Kidney capillary endothelial cell (primary cell): ENCODE data around the gene KCTD18.

ENCODE experiments used
- DNase-seq: peaks from one replicate; pipeline ENCODE4 v3.0.0-alpha.2; 2018; ENCODE audit warnings: low spot score

Gene KCTD18

DNA sequence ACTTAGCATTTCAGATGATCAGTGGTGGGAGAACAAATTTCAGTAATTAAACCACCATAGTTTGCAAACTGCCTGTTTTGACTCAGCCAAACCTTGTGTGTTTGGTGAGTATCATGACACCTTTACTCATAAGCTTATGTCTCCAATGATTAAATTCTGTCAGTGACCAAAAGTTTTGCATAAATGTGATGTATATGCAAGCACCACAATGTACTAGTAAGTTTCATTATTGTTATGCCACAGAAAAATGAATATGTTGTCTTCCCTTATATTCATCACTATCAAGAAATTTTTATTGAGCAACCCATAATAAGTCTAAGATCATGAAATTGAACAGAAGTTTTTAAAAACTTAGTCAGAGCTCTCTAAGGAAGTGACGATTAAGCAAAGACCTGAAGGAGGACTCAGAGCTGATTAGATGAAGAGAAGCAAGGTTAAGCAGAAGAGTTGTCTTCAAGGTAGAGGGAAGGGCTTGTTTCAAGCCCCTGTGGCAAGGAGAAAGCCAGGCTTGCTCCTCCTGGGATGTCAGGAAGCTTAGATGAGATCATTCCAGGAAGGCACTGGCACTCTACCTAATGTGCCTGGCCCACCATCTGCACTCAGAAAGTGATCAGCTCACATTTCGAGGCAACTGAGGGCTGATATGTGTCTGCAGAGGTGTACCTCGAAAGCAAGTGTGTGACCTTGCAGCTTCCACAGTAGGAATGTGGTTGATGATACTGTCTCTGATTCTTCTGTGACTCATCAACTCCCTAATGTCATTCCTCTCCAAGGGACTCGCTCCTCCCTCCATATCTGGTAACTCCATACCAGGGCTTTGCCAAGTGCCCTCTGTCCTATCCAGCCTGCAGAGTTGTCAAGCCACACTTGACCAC is 54.7 kb downstream of the KCTD18 start:
- DNase-seq = no peak

DNA sequence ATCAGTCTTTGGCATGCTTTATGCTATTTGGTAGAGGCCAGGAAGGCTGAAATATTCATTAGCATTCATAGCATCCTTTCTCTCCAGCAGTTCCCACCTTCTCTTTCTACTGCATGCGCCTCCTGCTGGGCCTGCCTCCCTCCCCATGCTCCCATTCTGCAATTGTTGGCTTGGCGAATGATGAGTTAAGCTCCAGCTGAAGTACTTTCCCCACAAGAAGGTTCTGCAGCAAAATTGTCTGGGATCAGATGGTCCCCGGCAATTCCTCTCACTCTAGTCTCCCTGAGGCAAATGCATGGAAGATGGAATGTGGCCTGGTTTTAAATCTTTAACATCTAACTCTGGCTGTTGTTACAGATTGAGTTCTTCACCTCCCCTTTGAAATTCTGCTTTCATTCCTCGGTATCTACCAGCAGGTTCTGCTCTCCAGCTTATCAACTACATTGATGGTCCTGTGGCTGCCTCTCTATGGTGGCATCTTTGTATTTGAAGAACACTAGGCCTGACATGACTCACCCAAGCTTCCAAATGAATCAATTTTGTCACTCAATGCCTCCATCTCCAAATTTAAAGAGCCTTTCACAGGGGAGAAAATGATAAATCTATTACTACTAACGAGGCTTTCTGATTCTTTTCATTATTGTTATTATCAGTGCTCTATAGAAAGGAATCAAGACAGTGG is 55.9 kb downstream of the KCTD18 start:
- no peak for DNase-seq

DNA sequence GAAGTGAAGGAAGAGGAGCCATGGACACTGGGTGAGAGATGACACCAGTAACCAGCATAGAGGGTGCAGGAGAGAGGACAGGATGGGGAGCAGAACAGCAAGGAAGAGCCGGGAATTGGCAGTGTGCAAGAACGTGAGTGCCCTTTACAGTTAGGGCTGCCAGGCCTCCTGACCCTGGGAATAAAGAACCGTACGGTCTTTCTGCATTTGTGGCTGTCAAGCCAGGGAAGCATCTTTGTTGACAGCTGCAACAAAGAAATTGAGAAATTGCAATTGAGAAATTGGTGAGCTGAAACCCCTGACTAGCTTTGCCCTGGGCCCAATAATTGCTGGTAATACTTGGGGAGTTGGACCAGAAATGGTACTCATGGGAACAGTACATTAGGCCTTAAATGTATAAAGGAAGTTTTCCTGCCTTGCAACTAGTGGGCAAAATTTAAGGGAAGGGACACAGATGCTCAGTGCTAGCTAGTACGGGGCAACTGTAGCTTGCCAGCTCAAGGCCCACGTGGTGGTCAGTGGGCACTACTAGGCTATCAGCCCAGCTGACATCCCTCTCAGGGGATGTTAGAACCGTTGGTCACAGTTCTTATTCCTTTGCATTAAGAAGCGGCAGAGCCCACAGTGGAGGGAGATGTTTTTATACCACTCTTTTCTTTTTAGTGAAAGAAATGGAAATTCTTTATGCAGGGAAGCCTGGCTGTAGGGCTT is 56.6 kb downstream of the KCTD18 start:
- DNase-seq = no peak

DNA sequence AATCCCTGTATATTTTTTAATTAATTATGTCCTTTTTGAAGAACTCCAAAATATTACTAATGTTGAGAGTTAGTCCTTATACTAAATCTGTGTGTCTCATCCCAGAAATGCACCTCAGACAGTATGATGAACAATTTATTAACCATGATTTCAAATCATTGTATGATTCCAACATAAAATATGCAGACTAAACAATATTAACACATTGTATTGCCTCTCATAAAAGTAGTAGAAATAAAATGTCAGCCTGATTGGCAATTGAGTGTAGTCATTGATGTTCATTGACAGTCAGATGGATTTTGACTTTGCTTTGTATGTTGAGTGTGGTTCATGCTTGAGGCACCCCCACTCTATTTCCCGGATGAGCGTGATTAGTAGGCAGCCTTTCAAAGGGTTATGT is 57.5 kb downstream of the KCTD18 start:
- no peak for DNase-seq

DNA sequence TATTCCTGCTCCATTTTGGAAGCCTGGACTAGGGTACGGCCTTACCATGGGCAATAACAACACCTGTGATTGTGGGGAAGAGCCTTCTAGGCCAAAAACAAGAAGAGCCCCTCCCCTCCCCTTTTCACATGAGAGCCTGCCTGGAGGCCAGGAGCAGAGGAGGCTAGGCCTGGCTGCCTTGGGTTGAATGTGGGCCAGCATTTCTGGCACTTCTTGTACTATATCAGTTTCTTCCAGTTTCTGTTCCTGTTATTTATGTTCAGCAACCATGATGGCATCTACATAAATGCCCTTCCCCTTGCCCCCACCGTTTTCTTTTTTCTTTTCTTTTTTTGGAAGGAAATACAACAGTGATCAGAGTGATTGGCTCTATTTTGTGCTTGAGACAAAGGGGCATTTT is 58.4 kb downstream of the KCTD18 start:
- no peak for DNase-seq

DNA sequence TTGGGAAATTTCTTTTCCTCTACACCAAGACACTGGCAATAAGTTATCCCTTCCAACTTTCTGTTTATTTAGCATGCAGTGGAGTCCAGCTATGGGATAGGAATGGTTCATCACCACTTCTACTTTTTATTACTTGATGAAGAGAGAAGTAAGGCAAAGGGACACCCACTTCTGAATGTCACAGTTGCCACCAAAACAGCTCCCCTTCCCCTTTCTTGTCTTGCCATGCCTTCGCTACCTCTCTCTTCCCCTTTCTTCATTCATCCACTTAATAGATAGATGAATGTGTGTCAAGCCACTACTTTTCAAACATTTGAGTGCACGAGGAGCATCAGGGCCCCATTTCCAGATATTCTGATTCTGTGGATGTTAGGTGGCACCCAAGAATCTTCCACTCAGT is 59.6 kb downstream of the KCTD18 start:
- DNase-seq = no peak

DNA sequence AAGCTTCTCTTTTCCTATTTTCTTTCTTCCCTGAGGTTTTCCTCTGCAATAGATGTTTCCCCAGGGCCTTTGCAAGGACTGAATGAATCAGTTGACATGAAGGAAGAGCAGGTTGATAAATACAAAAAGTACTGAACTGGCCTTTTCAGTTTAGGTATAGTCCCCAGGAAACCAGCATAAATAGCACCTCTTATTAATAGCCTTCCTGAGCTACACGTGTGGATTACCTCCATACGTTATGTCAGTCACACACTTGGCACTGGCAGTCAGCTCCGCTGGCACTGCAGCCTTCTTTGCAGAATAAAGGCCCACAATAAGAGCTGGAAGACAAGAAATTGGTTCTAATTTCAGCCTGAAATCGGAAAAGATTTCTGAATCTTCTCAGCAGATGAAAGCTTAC is 60.7 kb downstream of the KCTD18 start:
- no peak for DNase-seq

DNA sequence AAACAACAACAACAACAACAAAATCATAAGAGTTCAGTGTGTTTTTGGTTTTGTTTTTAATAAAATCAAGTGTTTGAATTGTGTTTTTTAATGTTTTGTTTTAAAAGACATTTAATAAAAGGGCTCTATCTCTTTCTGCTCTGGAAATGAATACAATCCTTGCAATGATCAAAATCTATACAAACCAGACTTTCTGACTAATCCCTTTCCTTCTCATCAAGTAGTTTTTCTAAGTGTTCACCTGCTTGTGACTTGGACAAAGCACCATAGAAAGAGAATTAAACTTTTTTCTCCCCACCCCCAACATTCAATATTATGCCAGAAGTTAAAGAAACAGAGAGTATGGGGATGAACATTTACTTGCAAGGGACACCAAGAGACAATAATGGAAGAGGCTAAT is 61.4 kb downstream of the KCTD18 start:
- no peak for DNase-seq

DNA sequence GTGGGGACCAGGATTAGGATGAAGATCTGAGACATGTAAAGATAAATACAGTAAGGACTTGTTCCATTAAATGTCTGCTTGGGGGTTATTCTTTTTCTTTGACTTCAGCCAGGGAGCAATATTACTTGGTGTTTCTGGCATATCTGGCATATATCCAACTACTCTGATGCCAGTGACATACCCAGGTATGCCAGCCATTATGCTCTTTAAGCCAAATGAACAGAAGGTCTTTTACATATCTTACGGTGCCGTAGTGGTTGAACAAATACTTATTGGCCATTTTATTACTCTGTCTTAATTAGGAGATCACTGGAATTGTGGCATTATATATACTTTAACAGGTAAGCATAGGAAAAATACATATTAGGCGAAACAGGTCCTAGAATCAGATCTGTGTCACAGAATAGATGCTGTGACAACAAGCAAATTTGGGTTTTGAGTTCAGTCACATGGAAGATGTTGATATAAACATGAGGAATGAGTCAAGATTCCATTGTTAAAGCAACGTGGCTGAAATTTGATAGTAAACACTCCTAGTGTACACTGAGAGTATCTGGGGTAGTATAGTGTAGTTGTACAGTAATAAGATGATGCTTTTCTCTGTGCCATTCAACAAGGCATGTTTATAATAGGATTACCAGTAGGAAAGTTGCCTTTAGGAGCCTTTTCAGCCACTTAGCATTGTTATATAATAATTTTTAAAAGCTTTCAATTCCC is 62.6 kb downstream of the KCTD18 start:
- DNase-seq = no peak

DNA sequence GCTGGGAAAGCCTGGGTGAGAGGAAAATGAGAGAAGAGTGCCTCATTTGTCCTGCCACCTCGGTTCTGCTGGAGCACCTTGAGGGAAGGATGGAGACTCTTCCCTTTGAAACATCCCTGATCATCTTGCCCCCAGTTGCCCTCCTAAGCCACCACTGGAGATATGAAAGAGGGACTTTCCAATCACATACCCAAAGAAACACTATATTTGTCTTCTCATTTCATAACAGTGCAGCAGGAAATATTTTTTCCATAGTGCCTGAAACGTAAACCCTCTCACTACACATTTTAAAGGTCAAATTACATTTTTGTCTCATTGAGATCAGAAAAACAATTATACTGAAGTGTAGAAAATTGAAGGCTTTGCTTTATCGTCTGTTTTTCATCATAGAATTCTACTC is 63.3 kb downstream of the KCTD18 start:
- no peak for DNase-seq

DNA sequence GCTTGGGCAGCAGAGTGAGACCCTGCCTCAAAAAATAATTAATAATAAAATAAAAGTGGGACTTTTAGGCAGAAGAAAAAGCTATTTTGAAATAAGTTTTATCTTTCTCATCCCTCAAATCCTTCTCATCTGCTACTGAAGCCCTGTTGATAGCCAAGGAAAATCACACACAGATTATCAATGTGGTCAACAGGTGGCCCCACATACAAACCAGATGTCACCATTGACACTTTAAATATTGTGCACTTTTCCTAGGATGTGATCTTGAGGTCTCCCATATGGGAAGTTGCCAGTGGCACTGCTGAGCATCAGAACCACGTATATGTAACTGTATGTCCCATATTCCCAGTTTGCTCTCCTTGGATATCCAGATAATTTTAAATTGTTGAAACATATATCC is 64.6 kb downstream of the KCTD18 start:
- no peak for DNase-seq

DNA sequence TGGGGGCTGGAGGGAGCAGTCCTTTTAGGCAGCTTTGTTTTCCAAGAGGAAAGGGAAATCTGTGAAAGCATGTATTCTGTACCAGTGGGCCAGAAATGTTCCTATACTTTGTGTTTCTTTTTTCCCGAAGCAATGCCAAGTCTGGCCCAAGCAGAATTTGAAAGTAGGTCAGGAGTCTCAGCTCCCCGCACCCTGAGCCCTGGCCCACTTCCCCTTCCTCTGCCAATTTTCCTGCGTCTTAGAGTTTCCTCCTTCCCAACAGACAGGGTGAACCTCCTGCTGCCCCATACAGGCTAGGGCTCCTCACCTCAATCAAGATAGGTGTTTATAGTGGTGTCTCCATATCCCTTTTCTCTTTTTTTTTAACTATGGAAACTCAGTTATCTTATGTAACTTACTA is 65.3 kb downstream of the KCTD18 start:
- DNase-seq = no peak

DNA sequence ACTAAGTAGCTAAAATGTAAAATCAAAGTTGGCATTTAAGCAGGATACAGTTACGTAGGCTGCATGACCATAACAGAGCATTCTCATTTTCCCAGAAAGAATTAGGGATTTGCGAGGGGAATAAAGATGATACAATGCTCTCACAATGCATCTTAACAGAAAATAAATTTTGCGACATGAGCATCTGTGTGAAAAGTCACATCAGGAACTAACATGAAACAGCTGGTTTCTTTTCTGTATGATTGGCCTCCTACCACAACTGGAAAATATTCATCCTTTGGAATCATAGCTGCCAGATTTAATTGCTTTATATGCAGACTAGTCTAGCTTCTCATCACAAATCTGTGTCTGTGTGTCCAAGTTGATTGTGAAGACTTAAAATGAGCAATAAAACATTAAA is 66.0 kb downstream of the KCTD18 start:
- no peak for DNase-seq

DNA sequence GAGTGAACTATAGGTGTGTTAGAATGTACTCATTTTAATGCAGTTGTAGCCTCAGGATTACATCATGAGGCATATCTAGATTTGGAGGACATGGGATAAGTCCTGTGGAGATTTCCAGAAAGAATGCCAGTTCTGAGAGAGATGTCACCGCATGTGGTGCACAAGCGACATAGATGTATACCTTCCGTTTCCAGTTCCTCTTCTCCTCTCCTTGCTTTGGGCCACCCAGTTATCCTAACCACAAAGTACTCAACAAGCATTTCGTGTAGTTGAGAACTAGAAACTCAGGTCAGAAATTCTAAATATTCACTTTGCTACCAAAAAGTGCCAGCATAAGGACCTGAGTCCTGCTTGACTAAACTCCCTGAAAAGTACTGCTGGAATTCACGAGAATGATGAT is 66.5 kb downstream of the KCTD18 start:
- DNase-seq = no peak

DNA sequence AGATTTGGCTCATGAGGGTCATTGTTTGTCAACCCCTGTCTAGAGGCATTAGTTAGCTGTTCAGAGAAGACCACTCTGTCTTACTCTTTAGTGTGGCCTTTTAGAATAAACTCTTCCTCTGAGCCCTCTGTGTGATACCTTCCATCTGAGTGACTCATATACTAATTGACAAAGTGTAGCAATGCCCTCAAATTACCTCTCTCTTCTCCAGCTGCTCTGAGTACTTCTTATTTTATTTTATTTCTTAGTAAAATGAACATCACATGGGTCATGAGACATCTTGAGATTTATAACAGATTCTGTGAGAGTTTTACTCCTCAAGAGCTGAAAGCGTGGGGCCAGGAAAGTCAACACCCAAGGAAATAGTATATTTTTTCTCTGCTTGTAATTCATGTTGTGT is 67.4 kb downstream of the KCTD18 start:
- no peak for DNase-seq

DNA sequence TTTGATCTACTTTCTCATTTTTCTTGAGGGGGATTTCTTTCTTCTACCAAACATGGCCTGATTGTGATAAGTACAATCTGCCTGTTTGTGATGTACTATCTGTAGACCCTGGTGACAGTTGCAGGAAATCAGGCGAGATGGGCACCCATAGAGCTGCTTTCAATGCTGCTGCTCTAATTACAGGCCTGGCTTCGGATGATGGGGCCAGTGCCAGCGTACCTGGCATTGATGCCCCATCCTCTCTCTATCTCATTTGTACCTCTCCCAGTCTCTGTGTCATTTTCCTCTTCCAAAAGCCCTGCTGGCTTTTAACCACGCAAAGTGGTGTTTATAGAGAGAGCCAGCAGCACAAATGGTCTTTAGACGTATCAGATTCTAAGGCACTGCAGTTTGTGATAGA is 69.9 kb downstream of the KCTD18 start:
- DNase-seq = no peak
